Urothelium cell line (cell line): Measurements from ENCODE around the gene IRF2BPL.

ENCODE experiments used
- DNase-seq: peaks from one replicate; pipeline ENCODE4 v3.0.0; 2011; ENCODE audit warnings: low spot score, mixed read lengths
- FAIRE-seq: peaks from 2 replicates; lab custom pipeline; 2011; peaks lifted over from hg19 to GRCh38; lab: Jason Lieb, UNC

Gene IRF2BPL

GRCh38 chr14:77055306-77055705 is 26.8 kb upstream of the IRF2BPL start:
- DNase-seq = no peak
- no peak for FAIRE-seq

- FAIRE-seq = no peak
- DNase-seq = no peak
Observed at GRCh38 chr14:77053046-77053841, 24.7 kb upstream of the IRF2BPL start.

DNA sequence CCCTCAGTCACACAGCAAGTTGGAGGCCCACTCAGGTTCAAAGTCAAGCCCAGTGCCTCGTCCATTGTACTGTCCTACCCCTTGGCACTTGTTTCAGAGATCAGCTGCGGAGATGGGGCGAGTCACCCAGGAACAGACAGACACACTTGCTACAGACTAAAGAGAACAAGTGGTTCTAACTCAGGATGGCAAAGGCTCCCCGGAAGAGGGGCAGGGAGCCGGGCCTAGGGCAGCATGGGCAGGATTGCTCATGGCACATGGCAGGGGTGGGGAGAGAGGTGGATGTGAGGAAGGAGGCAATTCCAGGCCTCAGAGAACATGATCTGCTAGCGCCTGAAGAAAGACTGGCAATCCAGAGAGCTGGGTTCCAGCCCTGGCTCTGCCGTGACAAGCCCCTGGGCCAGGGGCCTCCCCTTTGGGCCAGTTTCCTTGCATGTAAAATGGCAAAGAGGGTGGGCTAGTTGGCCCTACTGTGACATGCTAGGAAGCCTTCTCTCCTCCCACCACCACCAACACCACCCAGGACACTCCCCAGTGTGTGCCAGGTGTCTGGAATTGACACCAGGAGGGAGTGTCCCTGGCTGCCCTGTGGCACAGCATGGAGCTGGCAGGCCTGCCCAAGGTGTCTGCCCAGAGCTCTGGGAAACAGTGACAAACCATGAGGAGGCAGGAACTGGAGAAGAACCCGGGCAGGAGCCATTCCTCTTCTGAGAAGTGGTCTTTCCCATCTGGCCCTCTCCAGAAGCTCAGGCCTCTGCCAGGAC is 24.0 kb upstream of the IRF2BPL start:
- no peak for DNase-seq
- FAIRE-seq = no peak

GRCh38 chr14:77051116-77051515 is 22.6 kb upstream of the IRF2BPL start:
- FAIRE-seq (no peak), DNase-seq (no peak)

- DNase-seq = no peak
- FAIRE-seq = no peak
Observed at GRCh38 chr14:77046721-77047120, 18.2 kb upstream of the IRF2BPL start.

GRCh38 chr14:77045238-77046162 is 17.0 kb upstream of the IRF2BPL start:
- no peak for DNase-seq
- no peak for FAIRE-seq

- no peak for DNase-seq
Observed at GRCh38 chr14:77044783-77045237, 16.3 kb upstream of the IRF2BPL start.

GRCh38 chr14:77043984-77044485 is 15.5 kb upstream of the IRF2BPL start:
- peak; percentile 52 for FAIRE-seq
- no peak for DNase-seq

More at GRCh38 chr14:77044783-77045237, 16.3 kb upstream of the IRF2BPL start:
- FAIRE-seq = no peak

DNA sequence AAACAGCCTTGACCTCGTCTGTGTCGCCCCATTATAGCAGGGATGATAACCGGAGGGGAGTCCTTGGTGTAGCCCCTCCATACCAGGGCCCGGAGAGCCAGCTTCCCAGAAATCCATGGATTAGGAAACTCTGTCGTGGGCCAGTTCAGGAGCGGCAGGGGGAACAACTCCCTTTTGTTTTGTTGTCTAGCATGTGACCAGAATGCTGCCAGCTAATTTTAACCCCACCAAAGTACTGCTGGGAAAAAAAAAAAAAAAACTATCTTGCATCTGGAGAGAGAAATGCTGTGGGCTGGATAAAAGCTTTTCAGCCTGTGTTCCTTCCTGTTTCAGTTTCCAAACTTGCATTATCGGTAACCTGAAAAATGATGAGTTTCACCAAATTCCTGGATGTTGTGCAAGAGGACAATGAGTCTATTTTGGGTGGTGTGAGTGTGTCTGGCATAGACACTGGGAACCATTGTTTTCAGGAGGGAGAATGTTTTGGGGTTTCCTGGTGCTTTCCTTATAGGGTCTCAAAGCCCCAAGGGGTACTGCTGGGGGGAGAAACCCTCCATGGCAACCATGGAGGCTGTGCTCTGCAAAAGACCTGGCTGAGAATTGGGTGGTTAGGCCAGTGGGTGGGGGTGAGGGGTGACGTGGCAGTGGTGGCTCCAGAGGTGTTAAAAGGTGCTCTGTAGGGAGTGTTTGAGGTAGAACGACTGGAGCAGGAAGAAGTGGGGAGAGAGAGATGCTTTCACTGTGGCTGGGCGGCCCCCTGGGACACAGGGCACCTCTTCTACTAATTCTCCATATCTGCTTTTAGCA is 14.9 kb upstream of the IRF2BPL start:
- peak; percentile 64 for DNase-seq
- no peak for FAIRE-seq

DNA sequence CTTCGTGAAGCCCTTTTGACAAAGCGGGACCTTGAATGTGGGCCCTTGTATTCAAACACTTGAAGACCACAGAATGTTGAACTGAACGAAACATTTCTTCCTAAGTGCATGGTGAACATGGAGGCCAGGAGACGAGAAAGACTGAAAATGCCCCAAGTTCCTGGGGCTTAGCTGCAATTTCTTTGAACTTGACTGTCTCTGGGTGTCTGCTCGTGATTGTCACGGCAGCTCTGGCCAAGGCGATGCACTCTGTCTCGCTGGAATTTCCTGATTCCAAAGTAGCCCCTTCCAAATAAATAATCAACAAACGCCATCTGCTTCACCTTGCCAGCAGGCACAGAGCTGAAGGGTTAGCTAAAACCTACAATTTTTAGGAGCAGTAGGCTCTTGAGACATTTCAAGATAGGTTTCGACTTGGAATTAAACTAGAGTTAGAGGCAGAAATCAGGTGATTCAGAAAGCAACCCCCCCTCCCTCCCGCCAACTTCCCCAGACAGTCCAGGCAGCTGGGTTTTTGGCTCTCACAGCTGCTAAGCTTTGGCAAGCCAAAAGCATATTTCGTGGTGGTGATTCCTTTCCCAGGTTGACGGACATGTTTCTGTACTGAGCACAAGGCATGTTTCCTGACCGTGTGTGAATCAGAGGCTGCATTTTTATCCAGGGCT is 13.5 kb upstream of the IRF2BPL start:
- DNase-seq (peak; percentile 64), FAIRE-seq (no peak)

GRCh38 chr14:77040741-77041653 is 12.5 kb upstream of the IRF2BPL start:
- FAIRE-seq (peak; percentile 9), DNase-seq (peak; percentile 36)

DNA sequence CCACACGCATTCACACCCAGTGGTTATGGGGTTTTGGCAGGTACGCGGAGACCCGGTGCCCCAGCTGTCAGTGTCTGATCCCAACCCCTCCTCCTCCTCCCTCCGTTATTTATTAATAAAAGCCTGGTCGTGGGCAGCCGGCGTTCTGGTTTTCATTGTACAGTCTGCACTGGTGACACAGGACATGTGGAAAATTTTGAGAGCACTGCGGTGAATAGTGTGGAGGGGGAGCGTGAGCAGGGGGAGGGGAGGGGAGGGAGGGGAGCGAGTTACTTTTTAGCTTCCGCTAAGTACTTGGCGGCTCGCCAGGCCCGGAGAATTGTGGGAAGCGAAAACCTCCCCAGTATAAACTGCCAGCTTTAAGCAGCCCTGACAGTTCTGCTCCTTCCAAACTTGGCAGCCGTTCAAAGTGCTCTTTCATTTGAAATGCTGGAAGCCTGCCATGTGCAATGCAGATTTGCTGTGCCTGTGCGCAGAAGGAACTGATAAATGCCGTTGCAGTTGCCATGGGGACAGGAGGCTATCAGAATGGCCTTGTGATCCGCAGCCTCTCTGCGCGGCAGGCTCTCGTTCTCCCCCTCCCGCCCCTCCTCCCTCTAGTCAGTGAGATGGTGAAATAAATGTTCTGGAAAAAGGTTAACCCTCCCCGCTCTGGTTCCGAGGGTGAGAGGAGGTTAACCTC is 11.7 kb upstream of the IRF2BPL start:
- DNase-seq (peak; percentile 87), FAIRE-seq (peak; percentile 42)

GRCh38 chr14:77039285-77040058 is 11.0 kb upstream of the IRF2BPL start:
- DNase-seq = no peak
- no peak for FAIRE-seq

DNA sequence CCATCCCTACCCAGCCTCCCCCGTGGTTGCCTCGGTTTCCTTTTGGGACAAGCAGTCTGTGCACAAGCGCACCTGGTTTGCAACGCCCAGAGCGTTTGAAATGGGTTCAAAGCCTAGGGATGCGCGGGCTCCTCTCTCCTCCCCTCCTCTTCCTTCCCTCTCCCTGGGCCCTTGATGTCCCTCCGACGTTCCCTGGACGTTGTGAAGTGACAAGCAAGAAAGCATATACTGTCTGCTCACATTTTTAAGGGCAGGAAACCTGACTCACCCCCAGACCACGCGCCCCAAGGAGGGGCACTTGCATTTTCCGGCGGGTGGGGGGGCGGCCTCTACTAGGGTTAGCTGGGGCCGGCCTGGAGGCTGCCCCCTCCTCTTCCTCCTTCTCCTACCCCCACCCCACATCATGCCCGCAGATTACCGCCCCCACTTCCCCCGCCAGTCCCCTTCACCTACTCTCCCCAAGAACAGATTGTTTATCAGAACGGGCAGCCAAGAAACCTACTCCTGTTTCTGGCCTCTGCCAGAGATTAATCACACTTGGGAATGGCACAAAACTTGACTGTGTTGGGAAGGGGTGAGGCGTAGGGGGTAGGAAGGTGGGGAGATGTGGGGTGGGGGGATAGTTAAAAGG is 9.5 kb upstream of the IRF2BPL start:
- DNase-seq (peak; percentile 58), FAIRE-seq (no peak)

- FAIRE-seq = no peak
Observed at GRCh38 chr14:77037215-77037937, 8.9 kb upstream of the IRF2BPL start.

More at GRCh38 chr14:77037215-77037937, 8.9 kb upstream of the IRF2BPL start:
- DNase-seq = no peak
